Fibroblast of lung (primary cell): ENCODE data around the gene L3MBTL4. TPM values are rescaled to one million over a fixed set of nuclear protein-coding genes. Genes with fewer than 3 reads are reported as not detected.

Experiments
- DNase-seq, 2 donors: peaks; one replicate each; pipeline versions ENCODE4 v3.0.0 to v3.0.0-alpha.2; 2010; ENCODE audit warnings: low read depth in 2 of 2
- H2AFZ ChIP-seq: 2 replicates; pipeline ENCODE4 v1.5.1; 2012; ENCODE audit warnings: low read length, control low read depth, inconsistent platforms
- H3K27ac ChIP-seq: 2 replicates; pipeline ENCODE4 v1.5.1; 2011; ENCODE audit warnings: low read length, control low read depth; ENCODE audit not compliant: insufficient read depth
- H3K27me3 ChIP-seq: 2 replicates; pipeline ENCODE4 v1.5.1; 2011; ENCODE audit warnings: mild to moderate bottlenecking, low read length; ENCODE audit not compliant: control insufficient read depth, insufficient read depth
- H3K36me3 ChIP-seq: 2 replicates; pipeline ENCODE4 v1.5.1; 2011; ENCODE audit warnings: low read length; ENCODE audit not compliant: control insufficient read depth, insufficient read depth
- H3K4me1 ChIP-seq: 2 replicates; pipeline ENCODE4 v1.5.1; 2011; ENCODE audit warnings: low read length; ENCODE audit not compliant: control insufficient read depth, insufficient read depth; ENCODE audit errors: extremely low read depth
- H3K4me2 ChIP-seq: 2 replicates; pipeline ENCODE4 v1.5.1; 2011; ENCODE audit warnings: low read length, control low read depth; ENCODE audit not compliant: insufficient read depth; ENCODE audit errors: extremely low read depth
- H3K4me3 ChIP-seq, 4 experiments: fragments of 200-600 bp in 1 of 4; sonication (generic) in 1 of 4; replicated peaks in 1 of 4; 2 replicates each; pipeline ENCODE4 v1.5.1; 2011 to 2016; ENCODE audit warnings: low read length in 4 of 4, low read depth in 3 of 4, mild to moderate bottlenecking in 3 of 4, control low read depth in 2 of 4, inconsistent platforms in 1 of 4, mixed read lengths in 1 of 4; ENCODE audit not compliant: insufficient read depth in 1 of 4; ENCODE audit errors: control extremely low read depth in 1 of 4
- H3K79me2 ChIP-seq: 2 replicates; pipeline ENCODE4 v1.5.1; 2012; ENCODE audit warnings: mild to moderate bottlenecking, low read length, inconsistent platforms; ENCODE audit not compliant: control insufficient read depth, insufficient read depth
- H3K9ac ChIP-seq: 2 replicates; pipeline ENCODE4 v1.5.1; 2011; ENCODE audit warnings: mild to moderate bottlenecking, low read length, control low read depth; ENCODE audit not compliant: insufficient read depth
- H3K9me3 ChIP-seq: 2 replicates; pipeline ENCODE4 v1.5.1; 2012; ENCODE audit warnings: low read depth, low read length; ENCODE audit not compliant: control insufficient read depth, insufficient read depth
- H4K20me1 ChIP-seq: 2 replicates; pipeline ENCODE4 v1.5.1; 2011; ENCODE audit warnings: low read length; ENCODE audit not compliant: control insufficient read depth, insufficient read depth; ENCODE audit errors: extremely low read depth
- EZH2 ChIP-seq: IDR thresholded peaks from 2 replicates; pipeline ENCODE4 v1.5.1; 2012; ENCODE audit warnings: low read length, control low read depth, mild to moderate bottlenecking; ENCODE audit errors: missing control alignments
- polyA plus RNA-seq, 2 donors: library from polyadenylated mRNA; depleted of rRNA in 1 of 2; stranded (reverse) in 1 of 2; unstranded in 1 of 2; fragments of >200 nt; gene quantifications; 2 replicates each; pipeline ENCODE4 v1.2.1, GENCODE V29; 2011 to 2012; ENCODE audit warnings: missing spikeins in 1 of 2
- total RNA-seq: library from RNA; depleted of rRNA; stranded (reverse); fragments of >200 nt; gene quantifications from 2 replicates; pipeline ENCODE4 v1.2.1, GENCODE V29; 2014
- TF ChIP-seq, protein P1 (sequence below), 2 donors: IDR thresholded peaks in 1 of 2; conservative IDR thresholded peaks in 1 of 2; 1 replicate in 1 of 2; 2 replicates in 1 of 2; pipeline ENCODE4 v1.5.1; 2011 to 2012; ENCODE audit warnings: low read length in 2 of 2, control low read depth in 1 of 2, inconsistent platforms in 1 of 2, low read depth in 1 of 2, mild to moderate bottlenecking in 1 of 2

The L3MBTL4 gene
- total and polyA plus RNA-seq, 2 donors (not counting 1 experiment from before 2014, with no cell fraction given) = 0.06 to 0.33 TPM

DNA sequence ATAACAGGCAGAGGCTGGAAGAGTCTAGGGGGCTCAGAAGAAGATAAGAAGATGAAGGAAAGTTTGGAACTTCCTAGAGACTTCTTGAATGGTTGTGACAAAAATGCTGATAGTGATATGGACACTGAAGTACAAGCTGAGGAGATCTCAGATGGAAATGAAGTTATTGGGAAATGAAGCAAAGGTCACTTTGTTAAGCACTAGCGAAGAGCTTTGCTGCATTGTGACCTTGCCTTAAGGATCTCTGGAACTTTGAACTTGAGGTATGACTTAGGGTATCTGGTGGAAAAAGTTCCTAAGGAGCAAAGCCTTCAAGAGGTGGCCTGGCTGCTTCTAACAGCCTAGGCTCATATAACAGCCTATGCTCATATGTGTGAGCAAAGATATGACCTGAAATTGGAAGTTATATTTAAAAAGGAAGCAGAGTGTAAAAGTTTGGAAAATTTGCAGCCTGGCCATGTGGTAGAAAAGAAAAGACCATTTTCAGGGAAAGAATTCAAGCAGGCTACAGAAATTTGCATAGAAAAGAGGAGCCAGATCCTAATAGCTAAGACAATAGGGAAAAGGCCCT is 91.3 kb downstream of the L3MBTL4 start:
- H3K36me3 ChIP-seq = no peaks in the 10 kb centered on the region
- DNase-seq = no peak

DNA sequence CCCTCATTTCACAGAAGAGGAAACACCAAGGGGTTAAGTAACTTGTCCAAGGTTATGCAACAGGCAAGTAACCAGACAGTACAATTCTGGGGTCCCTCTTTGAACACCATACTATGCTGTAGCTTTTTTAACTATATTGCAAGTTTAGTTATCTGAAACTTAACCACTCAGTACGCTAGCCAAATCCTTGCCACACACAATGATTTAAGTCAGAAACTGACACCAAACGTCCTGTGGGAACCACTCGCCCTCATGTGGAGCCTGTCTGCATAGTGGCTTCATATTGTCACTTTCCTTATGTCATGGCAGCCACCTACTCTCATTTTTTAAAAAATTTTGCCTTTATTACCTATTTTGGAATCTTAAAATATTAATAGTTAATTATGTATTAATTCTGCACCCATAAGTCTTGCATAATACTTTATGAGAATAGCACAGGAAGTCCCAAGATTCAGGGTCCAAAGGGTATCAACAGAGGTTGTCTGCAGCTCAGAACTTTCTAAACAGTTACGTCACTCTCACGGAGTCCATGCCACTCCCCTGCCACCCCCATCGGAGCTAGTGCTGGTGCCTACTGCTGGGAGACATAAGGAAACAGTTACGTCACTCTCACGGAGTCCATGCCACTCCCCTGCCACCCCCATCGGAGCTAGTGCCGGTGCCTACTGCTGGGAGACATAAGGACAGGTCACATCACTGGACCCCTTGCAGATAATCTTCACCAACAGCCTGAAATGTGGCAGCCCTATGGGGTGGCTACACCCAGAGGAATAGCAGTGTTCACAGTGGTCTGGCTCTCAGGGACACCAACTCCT is 99.0 kb downstream of the L3MBTL4 start:
- DNase-seq = no peak
- Histone ChIP-seq H3K36me3 (no peaks in the 10 kb centered on the region), H3K27ac (no peak overlapping the region), H3K9me3 (no peaks in the 10 kb centered on the region), H3K9ac (no peak overlapping the region), H3K27me3 (no peaks in the 10 kb centered on the region), H3K4me2 (no peak overlapping the region), H3K4me1 (no peaks in the 10 kb centered on the region), H3K79me2 (no peaks in the 10 kb centered on the region), H3K4me3 (no peak overlapping the region), H4K20me1 (no peaks in the 10 kb centered on the region), H2AFZ (no peak overlapping the region)
- no peak for TF ChIP-seq EZH2
- TF ChIP-seq, protein P1, sequence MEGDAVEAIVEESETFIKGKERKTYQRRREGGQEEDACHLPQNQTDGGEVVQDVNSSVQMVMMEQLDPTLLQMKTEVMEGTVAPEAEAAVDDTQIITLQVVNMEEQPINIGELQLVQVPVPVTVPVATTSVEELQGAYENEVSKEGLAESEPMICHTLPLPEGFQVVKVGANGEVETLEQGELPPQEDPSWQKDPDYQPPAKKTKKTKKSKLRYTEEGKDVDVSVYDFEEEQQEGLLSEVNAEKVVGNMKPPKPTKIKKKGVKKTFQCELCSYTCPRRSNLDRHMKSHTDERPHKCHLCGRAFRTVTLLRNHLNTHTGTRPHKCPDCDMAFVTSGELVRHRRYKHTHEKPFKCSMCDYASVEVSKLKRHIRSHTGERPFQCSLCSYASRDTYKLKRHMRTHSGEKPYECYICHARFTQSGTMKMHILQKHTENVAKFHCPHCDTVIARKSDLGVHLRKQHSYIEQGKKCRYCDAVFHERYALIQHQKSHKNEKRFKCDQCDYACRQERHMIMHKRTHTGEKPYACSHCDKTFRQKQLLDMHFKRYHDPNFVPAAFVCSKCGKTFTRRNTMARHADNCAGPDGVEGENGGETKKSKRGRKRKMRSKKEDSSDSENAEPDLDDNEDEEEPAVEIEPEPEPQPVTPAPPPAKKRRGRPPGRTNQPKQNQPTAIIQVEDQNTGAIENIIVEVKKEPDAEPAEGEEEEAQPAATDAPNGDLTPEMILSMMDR (conservative IDR thresholded peaks at IDR 0.05 in 1 of 2, IDR thresholded peaks at IDR 0.05 in 1 of 2; ENCODE audit: low read depth in 1 of 2, low read length in 2 of 2) = no peak

More for the DNA sequence above, 91.3 kb downstream of the L3MBTL4 start:
- Histone ChIP-seq H4K20me1 (no peaks in the 10 kb centered on the region), H3K4me2 (no peak overlapping the region), H3K9ac (no peak overlapping the region), H3K27me3 (no peaks in the 10 kb centered on the region), H3K79me2 (no peaks in the 10 kb centered on the region), H3K27ac (no peak overlapping the region), H2AFZ (no peak overlapping the region), H3K9me3 (no peaks in the 10 kb centered on the region), H3K4me3 (no peak overlapping the region), H3K4me1 (no peaks in the 10 kb centered on the region)
- TF ChIP-seq, protein P1 (conservative IDR thresholded peaks at IDR 0.05 in 1 of 2, IDR thresholded peaks at IDR 0.05 in 1 of 2; ENCODE audit: low read depth in 1 of 2, low read length in 2 of 2) = no peak
- TF ChIP-seq EZH2 = no peak

DNA sequence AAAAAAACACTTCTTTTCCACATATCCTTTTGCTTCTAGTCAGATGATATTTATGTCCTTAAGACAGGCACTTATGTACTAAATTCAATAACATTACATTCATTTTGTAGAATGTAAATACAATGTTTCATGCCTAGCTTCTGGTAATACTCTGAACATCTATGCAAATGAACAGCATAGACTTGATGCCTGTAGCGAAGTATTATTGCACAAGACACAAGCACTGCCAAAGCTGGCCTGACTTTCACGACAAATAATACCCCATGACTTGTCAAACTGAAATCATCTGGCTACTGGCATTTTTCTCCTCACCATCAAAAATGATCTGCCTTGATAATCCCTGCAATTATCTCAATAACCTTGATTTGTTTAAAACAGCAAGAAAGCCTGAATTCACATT is 101.3 kb downstream of the L3MBTL4 start:
- no peak for DNase-seq
- Histone ChIP-seq H3K36me3 (no peaks in the 10 kb centered on the region), H4K20me1 (no peaks in the 10 kb centered on the region), H3K4me3 (no peak overlapping the region), H3K79me2 (no peaks in the 10 kb centered on the region), H3K27me3 (no peaks in the 10 kb centered on the region), H3K27ac (no peak overlapping the region), H3K4me1 (no peaks in the 10 kb centered on the region), H3K9ac (no peak overlapping the region), H3K4me2 (no peak overlapping the region), H2AFZ (no peak overlapping the region), H3K9me3 (no peaks in the 10 kb centered on the region)
- TF ChIP-seq EZH2 = no peak
- TF ChIP-seq, protein P1 (conservative IDR thresholded peaks at IDR 0.05 in 1 of 2, IDR thresholded peaks at IDR 0.05 in 1 of 2; ENCODE audit: low read depth in 1 of 2, low read length in 2 of 2) = no peak
